RKO (cell line): ENCODE data around the gene SCAF1.
A peak's percentile ranks its signal among the peaks of the same experiment; 100 is the strongest.

Experiments
- DNase-seq: peaks from one replicate; pipeline ENCODE4 v3.0.0-alpha.2; 2016; ENCODE audit warnings: low spot score

Gene SCAF1

DNA sequence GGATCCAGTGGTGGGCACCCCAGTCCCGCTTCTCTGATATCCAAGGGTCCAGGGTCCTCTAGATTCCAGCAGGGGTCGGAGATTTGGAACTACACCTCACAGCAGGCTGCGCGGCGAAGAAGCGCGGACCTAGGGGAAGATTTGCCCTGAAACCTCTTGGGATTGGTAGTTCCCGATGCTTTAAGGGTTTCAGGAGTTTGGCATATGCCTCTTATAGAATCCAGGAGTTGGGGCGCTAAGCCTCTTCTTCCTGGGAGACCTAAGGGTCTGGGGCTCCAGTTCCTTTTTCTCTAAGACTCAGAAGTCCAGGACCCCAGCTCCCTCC is 24.1 kb downstream of the SCAF1 start:
- DNase-seq: no peak

DNA sequence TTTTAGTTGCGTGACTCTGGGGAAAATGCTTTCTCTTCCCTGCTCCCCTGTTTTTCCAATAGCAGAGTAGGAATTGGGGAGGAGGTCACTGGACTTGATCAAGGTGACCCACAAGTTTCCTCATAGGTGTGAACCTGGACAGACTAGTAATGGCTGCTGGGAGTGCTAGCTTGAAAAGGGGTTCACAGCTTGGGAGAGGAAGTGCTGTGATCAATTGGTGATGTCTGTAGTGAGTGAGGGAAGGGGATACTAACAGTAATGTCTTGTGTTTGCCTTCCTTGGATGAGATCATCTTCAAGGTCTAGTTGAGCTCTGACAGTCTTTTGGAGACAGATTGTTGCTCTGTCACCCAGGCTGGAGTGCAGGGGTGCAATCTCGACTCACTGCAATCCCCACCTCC is 25.5 kb downstream of the SCAF1 start:
- DNase-seq: peak; percentile 82

DNA sequence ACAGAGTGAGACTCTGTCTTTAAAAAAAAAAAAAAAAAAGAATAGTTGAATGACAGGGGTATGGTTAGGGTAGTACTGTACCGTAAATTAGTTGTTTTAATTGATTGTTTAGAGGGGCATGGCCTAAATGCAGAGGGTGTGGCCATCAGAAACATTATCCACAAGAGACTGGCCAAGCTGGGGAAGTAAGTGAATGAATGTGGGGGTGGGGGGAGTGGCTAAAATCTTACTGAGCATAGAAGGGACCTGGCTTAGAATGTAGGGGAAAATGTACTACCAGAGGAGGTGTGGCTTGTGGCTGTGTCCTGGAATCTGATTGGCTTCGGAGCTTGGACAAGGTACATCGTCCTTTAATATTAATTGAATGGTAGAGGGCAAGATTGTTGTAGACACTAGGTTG is 27.5 kb downstream of the SCAF1 start:
- peak; percentile 37 for DNase-seq

DNA sequence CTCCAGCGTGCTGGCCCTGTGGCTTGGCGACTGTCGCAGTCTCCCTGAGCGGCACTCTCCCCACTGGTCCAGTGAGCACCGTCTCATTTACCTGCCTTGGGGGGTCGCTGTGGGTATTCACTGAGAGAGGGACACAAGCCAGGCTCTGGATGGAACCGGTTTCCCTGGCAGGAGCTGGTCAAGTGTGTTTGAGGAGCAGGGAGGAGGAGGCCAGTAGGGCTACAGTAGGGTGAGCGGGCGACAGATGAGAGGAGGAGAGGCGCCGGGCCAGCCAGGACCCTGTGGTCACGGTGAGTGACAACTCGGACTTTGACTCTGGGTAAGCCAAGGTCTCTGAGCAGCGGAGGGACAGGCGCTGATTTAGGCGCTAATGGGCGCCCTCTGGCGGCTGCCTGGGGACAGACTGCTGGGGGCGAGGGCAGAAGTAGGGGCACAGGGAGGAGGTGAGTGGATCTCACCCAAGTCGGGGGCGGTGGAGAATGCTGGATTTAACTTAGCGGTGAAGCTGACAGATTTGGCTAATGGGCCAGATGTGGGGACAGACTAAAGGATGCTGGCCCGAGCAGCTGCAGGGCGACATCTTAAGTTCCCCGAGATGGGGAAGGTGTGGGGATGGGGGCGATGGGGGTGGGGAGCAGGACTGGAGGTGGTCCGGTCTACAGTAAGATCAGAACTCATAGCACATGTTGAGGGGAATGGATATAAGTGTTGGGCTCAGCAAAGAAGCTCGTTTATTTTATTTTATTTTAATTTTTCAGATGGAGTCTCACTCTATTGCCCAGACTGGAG is 30.3 kb downstream of the SCAF1 start:
- peak; percentile 84 for DNase-seq

DNA sequence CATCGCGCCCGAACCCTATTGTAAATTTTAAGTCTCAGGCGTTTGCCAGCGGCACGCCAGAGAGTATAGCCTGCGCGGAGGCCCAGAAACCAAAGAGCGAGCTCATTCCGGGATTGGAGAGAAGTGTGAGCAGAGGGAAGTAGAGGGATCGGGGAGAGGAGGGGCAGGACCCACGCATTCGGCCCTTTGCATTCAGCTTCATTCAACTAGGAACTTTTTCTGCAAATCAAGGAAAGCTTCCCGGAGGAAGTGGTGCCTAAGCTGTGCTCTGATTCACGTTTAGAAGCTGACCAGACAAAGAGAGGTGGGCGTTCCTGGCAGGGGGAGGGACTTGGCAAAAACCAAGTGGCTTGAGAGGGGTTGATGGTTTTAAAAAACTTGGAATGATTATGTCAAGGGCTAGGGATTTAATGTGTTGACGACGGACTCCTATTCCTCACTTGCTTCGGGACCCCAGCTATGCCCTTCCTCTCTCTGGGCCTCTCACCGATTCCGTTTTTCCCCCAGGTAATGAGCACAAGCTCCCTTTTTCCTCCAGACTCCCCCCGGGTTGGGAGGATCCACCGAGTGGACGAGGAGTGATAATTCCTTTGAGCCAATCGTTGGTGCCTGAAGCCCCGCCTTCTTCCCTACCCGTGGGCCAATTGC is 34.3 kb downstream of the SCAF1 start:
- DNase-seq: peak; percentile 91

DNA sequence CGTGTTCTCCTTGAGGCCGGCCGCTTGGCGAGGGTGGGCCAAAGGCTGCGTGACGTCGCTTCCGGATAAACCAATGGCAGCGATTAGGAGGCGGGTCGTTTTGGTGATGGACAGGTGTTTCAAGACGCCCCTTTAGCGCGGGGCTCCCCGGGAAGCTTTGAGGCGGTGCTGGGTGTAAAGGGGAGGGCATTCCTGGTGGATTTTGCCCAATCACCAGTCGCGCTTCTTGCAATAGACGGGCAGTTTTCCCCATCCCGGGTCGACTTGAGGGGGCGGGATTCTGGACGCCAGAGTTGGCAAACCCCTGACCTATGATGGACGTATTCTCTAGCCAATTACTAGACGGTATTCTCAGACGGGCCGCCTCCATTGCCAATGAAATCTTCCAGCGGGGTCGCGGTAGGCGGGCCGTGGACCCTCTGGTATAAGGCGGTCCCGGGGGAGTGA is 34.8 kb downstream of the SCAF1 start:
- peak; percentile 100 for DNase-seq

DNA sequence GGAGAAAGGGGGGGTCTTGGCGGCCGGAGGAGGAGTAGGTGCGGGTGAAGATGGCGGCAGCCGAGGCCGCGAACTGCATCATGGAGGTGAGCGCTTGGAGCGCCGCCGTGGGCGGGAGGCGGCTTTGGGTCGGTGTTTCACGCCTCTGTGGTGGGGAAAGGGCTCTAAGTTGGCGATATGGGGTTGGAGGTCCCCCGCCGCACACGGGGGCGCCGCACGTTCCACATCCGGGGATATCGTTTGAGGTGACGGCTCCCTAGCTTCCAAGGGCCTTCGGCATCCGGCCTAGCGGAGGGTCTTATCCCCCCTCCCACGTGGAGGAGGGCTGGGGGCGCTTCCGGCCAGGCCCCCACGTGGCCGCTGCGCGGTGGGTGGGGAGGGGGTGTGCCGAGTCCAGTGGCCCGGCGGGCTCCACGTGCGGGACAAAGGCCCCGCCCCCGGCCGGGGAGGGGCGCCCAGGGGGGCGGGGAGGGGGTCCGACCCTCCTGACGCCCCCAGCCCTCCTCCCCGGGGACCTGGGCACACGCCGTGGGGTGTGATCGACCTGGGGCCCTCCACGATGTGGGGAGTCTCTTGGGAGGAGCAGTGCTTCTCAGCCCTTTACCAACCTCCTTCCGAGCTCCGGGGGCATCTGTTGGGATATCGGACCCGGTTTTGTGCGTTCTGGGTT is 35.4 kb downstream of the SCAF1 start, which contains the start of gene PRMT1:
Gene PRMT1 (plus strand): TSS at position 41 of the 670 bp plus-strand sequence. CDS start 10 bp downstream, at position 51.
- DNase-seq: no peak

DNA sequence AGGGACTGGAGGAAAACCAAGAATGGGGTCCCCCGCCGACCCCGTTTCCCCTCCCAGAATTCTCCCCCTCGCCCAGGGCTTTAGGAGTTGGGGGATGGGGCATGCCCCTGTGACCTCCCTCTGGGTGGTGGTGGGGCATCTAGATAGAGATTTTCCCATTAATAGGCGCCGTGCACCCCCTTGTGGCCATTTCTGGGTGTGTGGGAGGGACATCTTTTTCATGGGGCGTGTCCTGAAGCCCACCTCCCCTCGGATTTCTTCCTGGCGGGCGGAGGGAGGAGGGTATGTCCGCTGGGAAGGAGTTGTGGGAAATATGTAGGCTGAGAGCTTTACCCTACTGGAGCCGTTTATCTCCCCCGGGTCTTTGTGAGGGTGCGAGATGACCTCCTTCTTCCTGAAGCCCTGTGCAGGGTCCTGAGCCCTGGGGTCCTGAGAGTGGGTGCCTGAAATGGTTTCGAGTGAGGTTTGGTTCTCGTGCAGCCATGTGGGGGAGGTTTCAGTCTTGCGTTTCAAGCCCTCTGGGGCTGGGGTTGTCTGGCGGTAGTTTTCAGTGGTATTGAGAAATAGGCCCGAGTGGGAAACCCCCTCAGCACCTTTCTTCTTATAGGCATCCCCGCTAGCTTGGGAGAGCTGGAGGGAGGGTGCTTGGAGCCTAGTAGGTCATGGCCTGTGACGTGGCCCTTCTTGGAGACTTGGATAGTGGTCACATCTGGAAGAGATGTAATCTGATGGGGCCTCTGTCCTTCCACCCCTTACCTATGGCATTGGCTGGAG is 36.1 kb downstream of the SCAF1 start:
- DNase-seq: peak; percentile 71

DNA sequence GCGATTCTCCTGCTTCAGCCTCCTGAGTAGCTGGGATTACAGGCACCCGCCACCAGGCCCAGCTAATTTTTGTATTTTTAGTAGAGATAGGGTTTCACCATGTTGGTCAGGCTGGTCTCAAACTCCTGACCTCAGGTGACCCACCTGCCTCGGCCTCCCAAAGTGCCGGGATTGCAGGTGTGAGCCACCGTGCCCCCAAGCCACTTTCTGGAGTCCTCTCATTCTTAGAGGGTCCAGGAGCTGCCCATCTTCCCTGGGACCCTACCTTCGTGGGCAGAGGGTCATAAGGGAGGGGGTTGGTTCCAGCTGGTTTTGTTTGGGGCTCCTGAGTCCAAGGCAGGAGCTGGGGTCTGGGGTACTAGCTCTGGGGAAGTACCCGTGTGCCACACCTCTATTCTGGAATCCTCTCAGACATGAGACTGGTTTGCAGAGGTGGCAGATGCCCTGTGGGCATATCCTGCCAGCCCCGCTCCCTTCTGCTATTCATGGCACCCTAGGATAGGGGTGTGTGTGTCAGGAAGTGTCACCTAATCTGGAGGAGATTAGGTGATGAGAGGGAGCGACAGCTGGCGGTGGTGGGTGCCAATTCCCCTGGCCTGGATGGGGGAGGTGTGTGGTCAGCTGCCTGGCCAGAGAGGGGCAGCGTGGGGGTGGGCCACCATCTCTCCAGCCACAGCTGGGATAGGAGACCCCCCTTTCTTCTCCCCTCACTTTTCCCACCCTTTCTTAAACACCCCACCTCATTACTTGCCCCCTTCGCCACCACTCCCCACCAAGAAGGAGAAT is 37.2 kb downstream of the SCAF1 start:
- DNase-seq: no peak

DNA sequence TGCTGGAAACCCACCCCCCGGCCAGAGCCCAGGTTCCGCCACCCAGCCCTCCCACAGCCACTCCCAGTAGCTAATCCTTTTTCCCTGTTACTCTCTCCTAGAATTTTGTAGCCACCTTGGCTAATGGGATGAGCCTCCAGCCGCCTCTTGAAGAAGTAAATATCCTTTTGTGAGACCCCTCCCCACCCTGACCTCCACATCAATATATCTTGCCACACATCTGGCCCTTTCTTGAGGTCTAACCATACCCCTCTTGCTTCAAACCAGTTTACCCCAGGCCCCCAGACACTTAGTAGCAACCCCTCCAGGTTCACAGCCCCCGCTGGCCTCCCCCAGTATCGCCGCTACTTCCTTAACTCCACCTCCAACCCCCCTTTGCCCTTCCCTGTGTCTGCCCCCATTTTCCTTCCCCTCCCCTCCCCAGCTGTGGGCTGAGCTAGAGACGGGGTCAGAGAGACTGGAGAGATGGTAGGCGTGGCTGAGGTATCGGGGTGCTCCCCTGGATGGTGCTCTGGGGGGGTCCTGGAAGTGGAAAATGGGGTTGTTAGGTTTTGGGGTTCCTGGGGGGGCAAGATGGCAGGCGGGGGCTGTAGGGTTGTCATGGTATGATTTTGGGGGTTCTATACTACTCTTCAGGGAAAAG is 37.9 kb downstream of the SCAF1 start:
- no peak for DNase-seq

DNA sequence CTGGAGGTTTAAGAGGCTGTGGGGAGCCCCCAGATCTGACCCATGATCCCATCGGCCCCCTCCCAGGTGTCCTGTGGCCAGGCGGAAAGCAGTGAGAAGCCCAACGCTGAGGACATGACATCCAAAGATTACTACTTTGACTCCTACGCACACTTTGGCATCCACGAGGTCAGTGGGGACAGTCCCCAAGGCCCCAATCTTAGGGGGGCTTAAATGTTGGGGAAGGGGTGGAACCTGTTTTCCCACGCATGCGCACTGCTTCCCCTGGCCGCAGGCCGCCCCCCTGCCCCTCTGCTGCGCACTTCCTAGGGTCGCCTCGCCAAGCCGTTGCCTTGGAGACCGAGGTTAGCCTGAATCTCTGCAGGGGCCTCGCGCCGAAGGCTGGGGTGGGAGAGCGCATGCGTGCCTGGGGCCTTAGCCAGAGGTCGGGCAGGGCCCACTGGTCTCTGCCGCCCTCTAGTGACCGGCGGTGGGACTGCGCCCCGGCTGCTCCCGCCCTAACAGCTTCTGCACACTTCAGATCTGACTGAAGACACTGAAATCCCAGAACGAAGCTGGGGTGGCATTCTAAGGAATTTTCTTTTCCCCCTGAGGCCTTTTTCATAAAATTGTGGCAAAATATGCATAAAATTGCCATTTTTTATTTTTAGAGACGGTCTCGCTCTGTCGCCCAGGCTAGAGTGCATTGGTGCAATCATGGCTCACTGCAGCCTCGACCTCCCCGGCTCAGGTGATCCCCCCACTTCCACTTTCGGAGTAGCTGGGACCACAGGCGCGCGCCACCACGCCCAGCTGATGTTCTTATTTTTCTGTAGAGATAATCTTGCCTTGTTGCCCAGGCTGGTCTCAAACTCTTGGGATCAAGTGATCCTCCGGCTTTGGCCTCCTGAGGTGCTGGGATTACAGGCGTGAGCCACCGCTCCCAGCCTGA is 38.7 kb downstream of the SCAF1 start:
- peak; percentile 87 for DNase-seq

DNA sequence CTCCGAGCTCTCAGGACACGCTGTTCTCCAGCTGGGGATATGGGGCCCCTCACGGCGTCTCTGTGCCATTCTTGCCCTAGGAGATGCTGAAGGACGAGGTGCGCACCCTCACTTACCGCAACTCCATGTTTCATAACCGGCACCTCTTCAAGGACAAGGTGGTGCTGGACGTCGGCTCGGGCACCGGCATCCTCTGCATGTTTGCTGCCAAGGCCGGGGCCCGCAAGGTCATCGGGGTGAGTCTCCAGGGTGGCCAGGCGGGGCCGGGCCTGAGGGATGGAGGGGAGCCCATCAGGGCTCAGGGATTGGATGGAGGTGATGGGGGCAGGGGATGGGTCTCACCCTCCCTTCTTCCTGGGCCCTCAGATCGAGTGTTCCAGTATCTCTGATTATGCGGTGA is 39.8 kb downstream of the SCAF1 start:
- no peak for DNase-seq

DNA sequence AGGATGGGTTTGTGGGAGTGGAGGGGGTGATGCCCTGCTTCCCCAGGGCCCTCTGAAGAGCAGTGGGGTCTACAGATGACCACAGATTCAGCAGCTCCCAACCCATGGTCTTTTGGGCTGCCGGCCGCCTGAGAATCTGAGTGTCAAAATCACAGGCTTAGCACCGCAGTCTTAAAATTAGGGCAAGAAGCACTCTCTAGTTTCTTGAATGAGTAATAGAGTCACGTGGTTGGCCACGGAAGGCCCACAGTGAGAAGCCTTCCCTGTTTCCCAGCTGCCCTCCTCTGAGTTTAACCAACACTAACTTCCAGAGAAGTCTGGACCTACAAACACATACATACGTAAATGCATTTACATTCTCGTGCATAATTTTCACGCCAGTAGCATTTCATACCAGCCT is 40.3 kb downstream of the SCAF1 start:
- no peak for DNase-seq

DNA sequence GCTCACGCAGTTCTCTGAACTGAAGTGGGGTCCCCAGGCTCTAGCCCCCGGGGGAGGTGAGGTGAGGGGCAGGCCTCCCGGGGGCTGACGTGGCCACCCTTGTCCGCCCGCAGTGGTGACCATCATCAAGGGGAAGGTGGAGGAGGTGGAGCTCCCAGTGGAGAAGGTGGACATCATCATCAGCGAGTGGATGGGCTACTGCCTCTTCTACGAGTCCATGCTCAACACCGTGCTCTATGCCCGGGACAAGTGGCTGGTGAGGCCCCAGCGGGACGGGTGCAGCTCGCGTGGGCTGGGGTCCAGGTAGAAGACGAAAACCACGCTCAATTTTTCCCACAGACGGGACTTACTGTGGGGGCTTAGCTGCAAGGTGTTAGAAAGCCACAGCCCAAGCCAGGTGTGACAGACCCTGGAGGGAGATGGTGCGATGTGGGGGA is 41.8 kb downstream of the SCAF1 start:
- no peak for DNase-seq

DNA sequence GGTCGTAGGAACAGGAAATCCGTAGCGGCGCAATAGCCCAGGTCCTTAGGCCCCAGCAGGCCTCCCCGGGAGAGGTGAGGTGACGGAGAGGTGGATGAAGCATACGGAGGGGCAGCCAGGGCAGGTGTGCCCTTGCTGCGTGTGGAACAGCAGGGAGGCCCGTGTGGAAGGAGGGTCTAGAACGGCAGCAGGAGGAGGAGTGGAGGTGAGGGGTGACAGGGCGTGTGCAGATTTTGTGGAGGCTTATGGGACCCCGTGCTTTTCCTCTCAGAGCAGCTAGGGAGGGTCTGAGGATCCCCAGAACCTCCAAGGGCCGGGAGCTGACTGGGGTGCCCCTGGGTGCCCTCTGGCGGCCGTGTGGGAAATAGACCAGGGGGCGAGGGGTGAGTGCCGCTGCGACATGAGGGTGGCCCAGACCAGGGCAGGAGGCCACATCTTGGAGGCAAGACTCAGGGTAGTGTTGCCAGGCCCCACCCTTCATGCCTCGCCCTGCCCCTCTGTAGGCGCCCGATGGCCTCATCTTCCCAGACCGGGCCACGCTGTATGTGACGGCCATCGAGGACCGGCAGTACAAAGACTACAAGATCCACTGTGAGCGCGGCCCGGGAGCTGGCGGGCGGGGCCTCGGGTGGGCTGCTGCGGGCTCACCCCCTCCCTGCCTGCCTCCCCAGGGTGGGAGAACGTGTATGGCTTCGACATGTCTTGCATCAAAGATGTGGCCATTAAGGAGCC is 42.4 kb downstream of the SCAF1 start:
- no peak for DNase-seq

DNA sequence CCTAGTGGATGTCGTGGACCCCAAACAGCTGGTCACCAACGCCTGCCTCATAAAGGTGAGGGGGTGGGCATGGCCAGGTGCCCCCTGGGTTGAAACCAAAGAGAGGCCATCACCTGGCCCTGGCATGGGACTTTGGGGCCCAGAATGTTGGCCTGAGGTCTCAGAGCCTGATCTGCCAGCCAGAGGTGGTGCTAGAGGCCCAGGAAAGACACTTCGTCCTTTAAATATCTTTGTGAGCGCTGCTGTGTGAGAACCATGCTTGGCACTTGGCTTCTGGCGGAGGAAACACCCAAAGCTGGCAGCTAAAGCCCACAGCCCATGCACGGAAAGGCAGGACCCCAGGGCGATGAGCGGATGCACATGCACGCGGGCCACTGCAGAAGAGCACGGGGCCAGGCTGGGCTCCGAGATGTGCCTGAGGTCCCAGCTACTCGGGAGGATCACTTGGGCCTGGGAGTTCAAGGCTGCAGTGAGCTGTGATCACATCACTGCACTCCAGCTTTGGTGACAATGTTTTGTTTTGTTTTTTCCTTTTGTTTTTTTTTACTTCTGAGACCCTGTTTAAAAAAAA is 43.1 kb downstream of the SCAF1 start:
- DNase-seq: no peak

DNA sequence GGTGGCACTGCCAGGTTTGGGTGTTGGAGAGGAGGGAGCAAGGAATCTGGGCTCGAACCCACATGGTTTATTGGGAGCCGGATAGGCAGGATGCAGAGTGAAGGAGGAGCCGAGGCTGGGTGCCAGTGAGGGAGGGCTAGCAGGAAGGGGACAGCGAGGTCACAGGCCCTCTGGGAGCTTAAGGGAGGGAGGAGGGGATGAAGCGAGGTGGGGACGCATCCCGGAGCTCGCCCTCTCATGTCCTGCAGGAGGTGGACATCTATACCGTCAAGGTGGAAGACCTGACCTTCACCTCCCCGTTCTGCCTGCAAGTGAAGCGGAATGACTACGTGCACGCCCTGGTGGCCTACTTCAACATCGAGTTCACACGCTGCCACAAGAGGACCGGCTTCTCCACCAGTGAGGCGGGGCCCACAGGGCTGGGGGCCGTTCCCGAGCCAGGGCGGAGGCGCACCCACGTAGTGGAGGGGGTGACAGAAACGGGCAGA is 43.9 kb downstream of the SCAF1 start:
- no peak for DNase-seq

DNA sequence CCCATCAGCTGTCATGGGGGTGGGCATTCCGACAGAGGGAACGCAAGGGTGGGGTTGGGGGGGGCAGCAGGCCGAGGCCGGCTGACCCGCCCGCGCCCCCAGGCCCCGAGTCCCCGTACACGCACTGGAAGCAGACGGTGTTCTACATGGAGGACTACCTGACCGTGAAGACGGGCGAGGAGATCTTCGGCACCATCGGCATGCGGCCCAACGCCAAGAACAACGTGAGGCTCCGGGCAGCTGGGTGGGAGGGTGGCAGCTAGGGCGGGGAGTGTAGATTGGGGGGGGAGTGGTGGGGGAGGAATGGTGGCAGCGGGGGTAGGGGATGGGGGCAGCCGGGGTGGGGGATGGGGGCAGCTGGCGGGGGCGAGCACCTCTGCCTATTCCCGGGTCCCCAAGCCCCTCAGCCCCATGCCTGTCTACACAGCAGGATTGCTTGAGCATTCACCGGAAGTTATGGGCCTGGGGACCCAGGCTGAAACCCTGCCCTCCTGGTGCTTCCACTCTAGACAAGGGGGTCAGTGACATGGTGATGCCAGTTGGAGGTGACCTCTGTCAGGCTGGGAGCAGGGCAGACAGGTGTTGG is 44.6 kb downstream of the SCAF1 start:
- no peak for DNase-seq
